H1 (cell line): Measurements from ENCODE around the gene CETN2. TPM values are rescaled to one million over a fixed set of nuclear protein-coding genes. Genes with fewer than 3 reads are reported as not detected.

Experiments used
- CHD2 ChIP-seq: IDR thresholded peaks from 2 replicates; pipeline ENCODE4 v1.6.1; 2012; ENCODE audit warnings: low read length, improper control_type of control experiment
- SIN3A ChIP-seq, 2 experiments: IDR thresholded peaks in 1 of 2; conservative IDR thresholded peaks in 1 of 2; 2 replicates each; pipeline ENCODE4 v1.6.1; 2011 to 2012; ENCODE audit warnings: low read length in 2 of 2, improper control_type of control experiment in 1 of 2, low read depth in 1 of 2, mild to moderate bottlenecking in 1 of 2
- SIX5 ChIP-seq: IDR thresholded peaks from 2 replicates; pipeline ENCODE4 v1.6.1; 2011; ENCODE audit warnings: mild to moderate bottlenecking, low read depth, low read length
- polyA plus RNA-seq, 7 experiments: library from polyadenylated mRNA; depleted of rRNA in 3 of 7; stranded (reverse) in 5 of 7; unstranded in 2 of 7; fragments of >200 nt in 5 of 7; fragments of 200-250 nt in 2 of 7; gene quantifications; 1 replicate in 5 of 7; 2 replicates in 1 of 7; 4 replicates in 1 of 7; pipeline versions ENCODE4 v1.2.1 to v1.2.3, GENCODE V29; 2011 to 2013; ENCODE audit warnings: missing spikeins in 2 of 7, mixed read lengths in 2 of 7
- total RNA-seq: library from RNA; stranded (reverse); fragmentation: NEBNext Ultra II Directional; extraction: Animal tissue kit (Norgen Biotek cat#: 25700); gene quantifications from 2 replicates; pipeline ENCODE4 v1.2.1, GENCODE V29; 2021

CETN2 gene
- total and polyA plus RNA-seq, 2 of the 8 experiments (the other 6 are each of a cell fraction or from before 2014, with no cell fraction given), result 13.1 to 24.3 TPM

GRCh38 chrX:152861826-152862225, 31.3 kb upstream of the CETN2 start (continued):
- TF ChIP-seq CHD2 (no peak), SIX5 (no peak), SIN3A (conservative IDR thresholded peaks at IDR 0.05 in 1 of 2, IDR thresholded peaks at IDR 0.05 in 1 of 2; ENCODE audit: low read depth in 1 of 2, low read length in 2 of 2) (no peak)
